ENCODE results near the gene GPC1. TPM values are rescaled to one million over a fixed set of nuclear protein-coding genes. Genes with fewer than 3 reads are reported as not detected.

The GPC1 gene
- total and polyA plus RNA-seq, 2 donors (not counting 1 experiment from before 2014, with no cell fraction given) = 147 to 218 TPM

DNA sequence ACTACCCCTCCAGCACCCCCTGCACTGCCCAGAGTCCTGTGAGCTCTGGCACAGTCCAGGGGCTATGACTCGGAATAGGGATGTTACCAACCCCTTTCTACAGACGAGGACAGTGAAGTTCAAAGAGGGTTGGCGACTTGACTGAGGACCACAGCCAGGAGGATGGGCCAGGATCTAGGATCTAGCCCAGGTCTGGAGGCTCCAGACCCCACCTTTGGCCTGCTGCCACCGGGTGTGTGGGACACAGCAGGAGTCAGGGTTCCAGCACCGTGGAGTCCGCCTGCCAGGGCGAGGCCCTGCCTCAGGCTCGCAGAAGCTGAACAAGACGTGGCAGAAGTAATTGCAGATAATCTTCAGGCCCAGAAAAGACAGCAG lies 37.9 kb upstream of the GPC1 start:
- Histone ChIP-seq H3K79me2 (ENCODE audit: control insufficient read depth, insufficient read depth, low read length) (no peaks in the 10 kb centered on the region), H3K9ac (ENCODE audit: insufficient read depth, low read length) (no peak overlapping the region), H3K9me3 (ENCODE audit: control insufficient read depth, insufficient read depth, low read depth, low read length) (no peaks in the 10 kb centered on the region), H3K27me3 (ENCODE audit: control insufficient read depth, insufficient read depth, low read length) (no peaks in the 10 kb centered on the region), H3K4me2 (ENCODE audit: extremely low read depth, insufficient read depth, low read length) (no peak overlapping the region), H4K20me1 (ENCODE audit: control insufficient read depth, extremely low read depth, insufficient read depth, low read length) (no peaks in the 10 kb centered on the region), H3K27ac (ENCODE audit: insufficient read depth, low read length) (no peak overlapping the region), H2AFZ (ENCODE audit: low read length) (no peak overlapping the region), H3K4me1 (ENCODE audit: control insufficient read depth, extremely low read depth, insufficient read depth, low read length) (peaks cover 3% of the 10 kb centered on the region), H3K36me3 (ENCODE audit: control insufficient read depth, insufficient read depth, low read length) (no peaks in the 10 kb centered on the region), H3K4me3 (replicated peaks in 1 of 4; ENCODE audit: control extremely low read depth in 1 of 4, insufficient read depth in 1 of 4, low read depth in 3 of 4, low read length in 4 of 4) (no peak overlapping the region)
- DNase-seq (ENCODE audit: low read depth in 2 of 2) = no peak
- no peak for TF ChIP-seq EZH2 (IDR thresholded peaks at IDR 0.05; ENCODE audit: low read length, missing control alignments)
- TF ChIP-seq, protein P1, sequence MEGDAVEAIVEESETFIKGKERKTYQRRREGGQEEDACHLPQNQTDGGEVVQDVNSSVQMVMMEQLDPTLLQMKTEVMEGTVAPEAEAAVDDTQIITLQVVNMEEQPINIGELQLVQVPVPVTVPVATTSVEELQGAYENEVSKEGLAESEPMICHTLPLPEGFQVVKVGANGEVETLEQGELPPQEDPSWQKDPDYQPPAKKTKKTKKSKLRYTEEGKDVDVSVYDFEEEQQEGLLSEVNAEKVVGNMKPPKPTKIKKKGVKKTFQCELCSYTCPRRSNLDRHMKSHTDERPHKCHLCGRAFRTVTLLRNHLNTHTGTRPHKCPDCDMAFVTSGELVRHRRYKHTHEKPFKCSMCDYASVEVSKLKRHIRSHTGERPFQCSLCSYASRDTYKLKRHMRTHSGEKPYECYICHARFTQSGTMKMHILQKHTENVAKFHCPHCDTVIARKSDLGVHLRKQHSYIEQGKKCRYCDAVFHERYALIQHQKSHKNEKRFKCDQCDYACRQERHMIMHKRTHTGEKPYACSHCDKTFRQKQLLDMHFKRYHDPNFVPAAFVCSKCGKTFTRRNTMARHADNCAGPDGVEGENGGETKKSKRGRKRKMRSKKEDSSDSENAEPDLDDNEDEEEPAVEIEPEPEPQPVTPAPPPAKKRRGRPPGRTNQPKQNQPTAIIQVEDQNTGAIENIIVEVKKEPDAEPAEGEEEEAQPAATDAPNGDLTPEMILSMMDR (conservative IDR thresholded peaks at IDR 0.05 in 1 of 2, IDR thresholded peaks at IDR 0.05 in 1 of 2; ENCODE audit: low read depth in 1 of 2, low read length in 2 of 2) = no peak

DNA sequence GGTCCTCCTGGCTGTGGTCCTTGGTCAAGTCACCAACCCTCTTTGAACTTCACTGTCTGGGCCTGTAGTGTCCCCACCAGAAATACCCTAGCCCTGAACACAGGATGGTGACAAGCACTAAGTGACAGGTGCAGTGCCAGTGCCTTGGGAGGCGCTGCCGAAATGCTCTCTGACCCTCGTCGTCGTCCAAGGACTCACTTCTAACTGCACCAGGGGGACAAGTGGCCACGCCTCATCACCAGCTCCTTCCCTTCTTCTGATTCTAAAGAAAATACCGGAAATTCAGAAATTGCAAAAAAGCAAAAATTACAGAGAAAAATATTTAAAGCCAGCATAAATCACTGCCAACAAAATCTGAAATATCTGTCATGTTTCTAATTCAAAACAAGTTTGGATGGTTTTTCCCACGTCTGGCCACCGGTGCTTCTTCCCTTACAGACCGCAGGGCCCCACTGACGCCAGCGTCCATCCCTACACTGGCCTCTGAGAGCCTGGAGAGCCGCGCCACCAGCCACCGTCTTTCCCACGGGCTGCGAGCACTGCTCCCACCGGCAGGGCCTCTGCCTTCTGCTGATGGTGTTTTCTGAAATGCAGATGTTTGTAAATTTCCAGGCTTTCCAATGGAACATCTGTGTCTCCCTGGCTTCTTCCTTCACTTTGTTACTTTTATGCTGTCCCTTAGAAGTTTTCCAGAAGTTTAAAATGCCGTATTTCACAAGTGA lies 37.4 kb upstream of the GPC1 start:
- H2AFZ ChIP-seq (ENCODE audit: low read length) = no peak overlapping the region
- no peak overlapping the region for H3K9ac ChIP-seq (ENCODE audit: insufficient read depth, low read length)
- no peaks in the 10 kb centered on the region for H4K20me1 ChIP-seq (ENCODE audit: control insufficient read depth, extremely low read depth, insufficient read depth, low read length)
- peak in 1 of 2 donors; percentile 47 for DNase-seq (ENCODE audit: low read depth in 2 of 2)
- H3K9me3 ChIP-seq (ENCODE audit: control insufficient read depth, insufficient read depth, low read depth, low read length) = no peaks in the 10 kb centered on the region
- H3K4me3 ChIP-seq (replicated peaks in 1 of 4; ENCODE audit: control extremely low read depth in 1 of 4, insufficient read depth in 1 of 4, low read depth in 3 of 4, low read length in 4 of 4) = no peak overlapping the region
- peaks cover 3% of the 10 kb centered on the region for H3K4me1 ChIP-seq (ENCODE audit: control insufficient read depth, extremely low read depth, insufficient read depth, low read length)
- H3K4me2 ChIP-seq (ENCODE audit: extremely low read depth, insufficient read depth, low read length) = no peak overlapping the region
- H3K36me3 ChIP-seq (ENCODE audit: control insufficient read depth, insufficient read depth, low read length) = no peaks in the 10 kb centered on the region
- H3K27me3 ChIP-seq (ENCODE audit: control insufficient read depth, insufficient read depth, low read length) = no peaks in the 10 kb centered on the region
- no peak overlapping the region for H3K27ac ChIP-seq (ENCODE audit: insufficient read depth, low read length)
- H3K79me2 ChIP-seq (ENCODE audit: control insufficient read depth, insufficient read depth, low read length) = no peaks in the 10 kb centered on the region
- TF ChIP-seq EZH2 (IDR thresholded peaks at IDR 0.05; ENCODE audit: low read length, missing control alignments) = no peak
- TF ChIP-seq, protein P1 (conservative IDR thresholded peaks at IDR 0.05 in 1 of 2, IDR thresholded peaks at IDR 0.05 in 1 of 2; ENCODE audit: low read depth in 1 of 2, low read length in 2 of 2) = peak in 1 of 2 donors; percentile 13

DNA sequence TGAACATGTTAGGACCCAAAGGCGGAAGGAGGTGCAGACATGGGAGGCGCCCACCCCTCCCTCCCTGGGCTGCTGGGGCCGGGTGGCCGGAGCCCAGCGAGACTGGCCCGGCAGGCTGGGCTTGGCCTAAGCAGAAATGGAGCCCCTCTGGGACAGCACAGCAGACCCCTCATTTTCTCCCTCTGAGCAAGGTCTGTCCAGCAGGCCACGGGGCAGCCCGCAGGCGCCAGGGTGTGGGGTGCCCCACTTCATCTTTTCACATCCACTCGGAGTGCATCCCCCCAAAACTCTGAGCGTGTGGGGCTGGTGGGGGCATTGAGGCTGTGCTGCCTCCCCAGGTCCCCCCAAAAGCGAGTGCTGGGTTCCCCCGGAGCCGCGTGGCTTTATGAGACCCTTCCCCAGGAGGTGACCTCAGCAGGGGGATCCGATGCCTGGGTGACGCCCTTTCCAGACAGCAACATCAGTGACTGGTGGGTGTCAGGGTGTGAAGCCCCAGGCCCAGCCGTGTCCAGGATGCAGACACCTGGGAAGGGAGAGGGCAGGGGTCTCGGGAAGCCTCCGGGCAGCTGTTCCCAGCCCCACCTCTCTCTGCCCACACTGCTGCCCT lies 36.7 kb upstream of the GPC1 start:
- Histone ChIP-seq H3K9ac (ENCODE audit: insufficient read depth, low read length) (no peak overlapping the region), H3K9me3 (ENCODE audit: control insufficient read depth, insufficient read depth, low read depth, low read length) (no peaks in the 10 kb centered on the region), H3K27me3 (ENCODE audit: control insufficient read depth, insufficient read depth, low read length) (no peaks in the 10 kb centered on the region), H3K4me3 (replicated peaks in 1 of 4; ENCODE audit: control extremely low read depth in 1 of 4, insufficient read depth in 1 of 4, low read depth in 3 of 4, low read length in 4 of 4) (no peak overlapping the region), H4K20me1 (ENCODE audit: control insufficient read depth, extremely low read depth, insufficient read depth, low read length) (no peaks in the 10 kb centered on the region), H3K27ac (ENCODE audit: insufficient read depth, low read length) (no peak overlapping the region), H3K4me1 (ENCODE audit: control insufficient read depth, extremely low read depth, insufficient read depth, low read length) (no peaks in the 10 kb centered on the region), H3K36me3 (ENCODE audit: control insufficient read depth, insufficient read depth, low read length) (no peaks in the 10 kb centered on the region), H3K79me2 (ENCODE audit: control insufficient read depth, insufficient read depth, low read length) (no peaks in the 10 kb centered on the region), H2AFZ (ENCODE audit: low read length) (no peak overlapping the region), H3K4me2 (ENCODE audit: extremely low read depth, insufficient read depth, low read length) (no peak overlapping the region)
- no peak for DNase-seq (ENCODE audit: low read depth in 2 of 2)
- TF ChIP-seq EZH2 (IDR thresholded peaks at IDR 0.05; ENCODE audit: low read length, missing control alignments) = no peak
- TF ChIP-seq, protein P1 (conservative IDR thresholded peaks at IDR 0.05 in 1 of 2, IDR thresholded peaks at IDR 0.05 in 1 of 2; ENCODE audit: low read depth in 1 of 2, low read length in 2 of 2) = no peak

Measured in fibroblast of lung (primary cell).